ENCODE measurements around the gene MOV10L1. TPM values are rescaled to one million over a fixed set of nuclear protein-coding genes. Genes with fewer than 3 reads are reported as not detected.

MOV10L1 gene
- total RNA-seq, 2 experiments from 2014 or later: 0.22 to 1.1 TPM

DNA sequence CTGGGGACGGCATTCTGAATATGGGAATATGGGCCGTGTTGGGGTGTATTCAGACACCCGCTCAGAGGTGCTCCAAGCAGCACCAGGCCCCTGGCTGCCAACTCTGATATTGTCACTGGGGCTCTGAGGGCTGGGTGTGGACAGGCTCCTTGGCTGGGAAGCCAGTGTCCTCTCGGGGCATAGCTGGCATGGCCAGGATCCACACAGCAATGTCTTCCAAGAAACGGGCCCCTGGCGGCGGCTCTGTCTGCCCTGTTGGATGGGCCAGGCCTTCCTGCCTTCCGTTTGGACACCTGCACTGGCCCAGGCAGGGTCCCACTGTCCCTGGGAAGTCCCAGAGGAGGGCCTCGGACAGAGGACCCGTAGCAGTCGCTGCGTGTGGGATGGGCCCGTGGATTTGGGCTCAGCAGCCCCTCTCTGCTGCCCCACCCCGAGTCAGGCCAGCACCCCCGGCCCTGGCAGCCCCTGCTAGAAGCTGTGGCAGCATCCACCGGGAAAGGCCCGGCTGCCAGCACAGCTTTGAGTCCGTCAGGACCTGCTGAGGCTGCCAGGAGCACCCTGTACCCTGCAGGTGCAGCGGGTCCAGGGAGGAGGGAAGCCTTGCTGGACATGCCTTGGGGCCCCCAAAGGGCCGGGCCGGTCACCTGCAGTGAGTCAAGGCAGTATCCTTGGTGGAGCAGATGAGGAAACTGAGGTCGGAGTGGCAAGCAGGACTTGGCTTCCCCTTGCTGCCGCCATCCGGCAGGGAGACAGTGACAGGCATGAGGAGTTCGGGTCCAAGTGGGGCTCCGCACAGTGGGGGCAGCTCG, 84.8 kb downstream of the MOV10L1 start:
- intact Hi-C loops (cut with micrococcal nuclease; ENCODE audit: unreplicated experiment): no loop called here

DNA sequence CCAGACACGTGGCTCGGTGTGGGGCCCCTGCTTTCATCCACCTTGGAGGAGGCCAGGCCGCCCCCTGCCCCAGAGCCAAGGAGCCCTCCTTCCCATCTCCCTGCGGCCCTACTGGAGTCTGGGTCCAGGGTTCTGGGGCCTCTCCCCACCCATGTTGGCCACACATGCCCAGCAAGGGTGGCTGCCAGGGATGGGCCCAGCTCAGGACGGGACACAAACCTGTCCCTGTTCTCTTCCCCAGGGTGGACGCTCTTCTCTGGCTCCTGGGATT, 85.3 kb downstream of the MOV10L1 start:
- H3K4me3 ChIP-seq (ENCODE audit: low read depth, low read length, poor library complexity, severe bottlenecking): no peak overlapping the region
- H3K79me2 ChIP-seq (ENCODE audit: insufficient read depth, low read depth, low read length): no peaks in the 10 kb centered on the region
- intact Hi-C loops (cut with micrococcal nuclease; ENCODE audit: unreplicated experiment): no loop called here
- H3K9me3 ChIP-seq (ENCODE audit: low read length): no peaks in the 10 kb centered on the region
- no peak overlapping the region for H3K4me2 ChIP-seq (ENCODE audit: low read length)
- POLR2A ChIA-PET: interaction anchor here (0.6 to 1.3 kb wide), 2 partner anchors 16 to 150 kb away, joined by 5 to 7 read pairs; no protein-coding TSS in a partner anchor
- TF ChIP-seq, protein P1, sequence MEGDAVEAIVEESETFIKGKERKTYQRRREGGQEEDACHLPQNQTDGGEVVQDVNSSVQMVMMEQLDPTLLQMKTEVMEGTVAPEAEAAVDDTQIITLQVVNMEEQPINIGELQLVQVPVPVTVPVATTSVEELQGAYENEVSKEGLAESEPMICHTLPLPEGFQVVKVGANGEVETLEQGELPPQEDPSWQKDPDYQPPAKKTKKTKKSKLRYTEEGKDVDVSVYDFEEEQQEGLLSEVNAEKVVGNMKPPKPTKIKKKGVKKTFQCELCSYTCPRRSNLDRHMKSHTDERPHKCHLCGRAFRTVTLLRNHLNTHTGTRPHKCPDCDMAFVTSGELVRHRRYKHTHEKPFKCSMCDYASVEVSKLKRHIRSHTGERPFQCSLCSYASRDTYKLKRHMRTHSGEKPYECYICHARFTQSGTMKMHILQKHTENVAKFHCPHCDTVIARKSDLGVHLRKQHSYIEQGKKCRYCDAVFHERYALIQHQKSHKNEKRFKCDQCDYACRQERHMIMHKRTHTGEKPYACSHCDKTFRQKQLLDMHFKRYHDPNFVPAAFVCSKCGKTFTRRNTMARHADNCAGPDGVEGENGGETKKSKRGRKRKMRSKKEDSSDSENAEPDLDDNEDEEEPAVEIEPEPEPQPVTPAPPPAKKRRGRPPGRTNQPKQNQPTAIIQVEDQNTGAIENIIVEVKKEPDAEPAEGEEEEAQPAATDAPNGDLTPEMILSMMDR (conservative IDR thresholded peaks at IDR 0.05; ENCODE audit: low read length): no peak
- no peak for TF ChIP-seq EZH2phosphoT487 (IDR thresholded peaks at IDR 0.05; ENCODE audit: borderline replicate concordance, low read depth, low read length)
- no peak for DNase-seq (ENCODE audit: low spot score)
- H2AFZ ChIP-seq (ENCODE audit: low read length): no peak overlapping the region
- no peaks in the 10 kb centered on the region for H3K36me3 ChIP-seq (ENCODE audit: insufficient read depth, low read length)
- no TSS peak for BruUV-seq (replicated peaks)
- no peaks in the 10 kb centered on the region for H3K9me2 ChIP-seq (ENCODE audit: insufficient read depth, low read length)
- CTCF ChIA-PET (ENCODE audit: unreplicated experiment): no interaction called here
- peaks cover 14% of the 10 kb centered on the region for H3K4me1 ChIP-seq (ENCODE audit: insufficient read depth, low read length, poor library complexity, severe bottlenecking)
- H3K27ac ChIP-seq (ENCODE audit: low read depth, low read length, poor library complexity, severe bottlenecking): no peak overlapping the region
- H4K20me1 ChIP-seq (ENCODE audit: insufficient read depth, low read length): no peaks in the 10 kb centered on the region

More for the DNA sequence above, 84.8 kb downstream of the MOV10L1 start:
- ChIA-PET POLR2A (interaction anchor here (0.6 to 1.3 kb wide), 2 partner anchors 17 to 150 kb away, joined by 5 to 7 read pairs; no protein-coding TSS in a partner anchor), CTCF (ENCODE audit: unreplicated experiment) (interaction anchor here (0.6 kb wide), 1 partner anchor 56 kb away, joined by 3 read pairs; no protein-coding TSS in a partner anchor)
- Histone ChIP-seq H3K36me3 (ENCODE audit: insufficient read depth, low read length) (no peaks in the 10 kb centered on the region), H3K9me2 (ENCODE audit: insufficient read depth, low read length) (no peaks in the 10 kb centered on the region), H2AFZ (ENCODE audit: low read length) (no peak overlapping the region), H3K79me2 (ENCODE audit: insufficient read depth, low read depth, low read length) (no peaks in the 10 kb centered on the region), H3K4me1 (ENCODE audit: insufficient read depth, low read length, poor library complexity, severe bottlenecking) (peaks cover 14% of the 10 kb centered on the region), H3K27ac (ENCODE audit: low read depth, low read length, poor library complexity, severe bottlenecking) (no peak overlapping the region), H4K20me1 (ENCODE audit: insufficient read depth, low read length) (no peaks in the 10 kb centered on the region), H3K4me2 (ENCODE audit: low read length) (no peak overlapping the region), H3K4me3 (ENCODE audit: low read depth, low read length, poor library complexity, severe bottlenecking) (no peak overlapping the region), H3K9me3 (ENCODE audit: low read length) (no peaks in the 10 kb centered on the region)
- BruUV-seq (replicated peaks): no TSS peak
- DNase-seq (ENCODE audit: low spot score): no peak
- TF ChIP-seq EZH2phosphoT487 (IDR thresholded peaks at IDR 0.05; ENCODE audit: borderline replicate concordance, low read depth, low read length): no peak
- TF ChIP-seq, protein P1 (conservative IDR thresholded peaks at IDR 0.05; ENCODE audit: low read length): no peak
